Activated CD4-positive, alpha-beta T cell treated with anti-CD3 and anti-CD28 coated beads, Interleukin-10, Interleukin-2, amounts not matched to agents 100 ng/mL and 50 ng/mL, durations not matched to agents 16 hours and 8 hours (primary cell): ENCODE results near the gene GALNTL6.

Source experiments
- DNase-seq: peaks from one replicate; pipeline ENCODE4 v3.0.0-alpha.2; 2020

GALNTL6 gene

DNA sequence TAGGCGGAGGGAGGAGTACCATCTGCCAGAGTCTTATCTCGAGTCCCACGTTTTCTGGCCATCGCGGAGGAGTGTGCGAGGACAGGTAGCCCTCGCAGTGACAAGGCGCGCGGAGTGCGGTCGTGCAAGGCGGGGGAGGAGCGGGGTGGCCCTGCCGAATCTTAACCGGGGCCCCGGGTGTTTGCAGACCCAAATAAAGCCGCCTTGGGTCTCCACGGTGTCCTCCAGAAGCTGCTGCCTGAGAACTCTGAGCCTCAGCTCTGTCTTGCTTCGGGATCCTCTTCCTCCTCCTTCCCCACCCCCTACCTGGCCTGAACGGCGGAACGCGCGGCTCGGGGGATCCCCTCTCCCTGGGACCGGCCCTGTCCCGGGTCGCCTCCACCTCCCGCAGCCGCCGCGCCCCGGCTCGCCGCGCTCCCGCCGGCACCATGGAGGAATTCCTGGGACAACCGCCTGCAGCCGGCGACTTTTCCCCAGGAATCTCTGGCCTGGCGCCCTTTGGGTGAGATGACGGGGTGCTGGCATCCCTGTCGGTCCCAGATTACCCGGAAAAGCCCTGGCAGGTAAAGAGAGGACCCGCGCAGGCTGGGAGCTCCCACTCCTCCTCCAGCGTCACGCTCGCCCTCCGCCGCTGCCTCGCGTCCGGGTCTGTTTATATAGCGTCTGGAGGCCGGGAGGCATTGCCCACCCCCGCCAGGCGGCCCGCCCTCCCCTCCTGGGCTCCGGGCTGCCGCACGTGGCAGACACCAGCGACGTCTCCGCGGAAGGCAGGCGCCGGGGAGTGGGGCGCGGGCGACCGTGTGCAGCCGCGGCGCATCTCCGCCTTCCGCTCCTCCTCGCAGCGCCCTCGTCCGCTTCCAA is at the start of gene GALNTL6:
Gene GALNTL6, plus strand, starts transcription at position 740 of the 861 bp plus-strand sequence.
- no peak for DNase-seq

GRCh38 chr4:171765514-171765913 is 47.7 kb upstream of the GALNTL6 start:
- no peak for DNase-seq

GRCh38 chr4:171774642-171775190 is 38.5 kb upstream of the GALNTL6 start:
- DNase-seq = no peak

DNA sequence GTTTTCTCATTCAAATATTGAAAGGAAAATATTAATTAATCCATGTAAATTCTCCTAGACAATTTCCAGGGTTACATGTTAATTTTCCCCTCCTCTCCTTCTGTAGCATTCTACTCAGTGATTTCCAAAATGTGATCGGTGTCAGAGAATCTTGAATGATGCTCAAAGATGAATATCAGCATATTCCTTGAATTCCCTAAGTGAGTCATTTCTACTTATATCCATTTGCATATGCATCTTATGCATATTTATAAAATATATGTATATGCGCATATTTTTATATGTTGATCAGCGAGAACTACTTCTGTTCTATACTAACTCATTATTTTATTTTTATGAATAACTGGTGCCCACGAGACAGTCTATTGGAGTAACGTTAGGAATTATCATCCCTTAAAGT is 33.9 kb upstream of the GALNTL6 start:
- DNase-seq = no peak

DNA sequence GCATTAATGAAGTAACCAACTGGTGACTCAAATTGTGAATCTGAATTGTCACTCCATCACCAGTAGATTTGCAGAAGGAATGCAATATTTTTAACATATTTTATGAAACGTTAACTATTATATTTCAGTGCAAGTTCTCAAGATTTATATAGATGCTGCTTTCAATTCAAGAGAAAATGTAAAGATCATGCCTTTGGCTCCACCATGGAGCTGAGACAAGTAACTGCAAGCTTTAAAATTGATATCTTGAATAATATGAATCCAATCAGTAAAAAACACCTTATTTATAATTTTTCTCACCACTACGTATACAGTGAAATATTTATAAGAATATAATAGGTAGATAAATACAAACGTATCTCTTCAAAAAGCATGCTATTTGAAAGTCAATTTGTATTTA is 27.8 kb upstream of the GALNTL6 start:
- DNase-seq = no peak

DNA sequence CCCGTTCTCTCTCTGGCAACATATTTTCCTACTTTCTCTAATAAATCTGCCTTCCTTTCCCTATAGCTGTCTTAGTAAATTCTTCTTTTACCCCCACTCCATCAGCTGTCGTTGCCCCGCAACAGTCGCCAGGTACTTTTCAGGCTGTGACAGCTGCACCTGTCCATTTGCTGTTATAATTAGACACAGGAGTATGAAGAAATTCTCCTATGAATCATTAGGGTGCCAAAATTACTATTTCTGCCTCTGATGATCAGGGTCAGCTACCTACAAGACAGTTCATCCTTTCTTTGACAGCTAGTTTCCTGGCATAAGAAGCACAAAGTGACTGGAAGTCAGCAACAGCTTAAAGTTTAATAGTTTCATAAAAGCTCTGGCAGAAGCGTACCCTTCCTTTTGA is 19.5 kb upstream of the GALNTL6 start:
- DNase-seq = no peak

GRCh38 chr4:171794528-171794927 is 18.7 kb upstream of the GALNTL6 start:
- no peak for DNase-seq

- no peak for DNase-seq
Observed at GRCh38 chr4:171809854-171810253, 3.4 kb upstream of the GALNTL6 start.

DNA sequence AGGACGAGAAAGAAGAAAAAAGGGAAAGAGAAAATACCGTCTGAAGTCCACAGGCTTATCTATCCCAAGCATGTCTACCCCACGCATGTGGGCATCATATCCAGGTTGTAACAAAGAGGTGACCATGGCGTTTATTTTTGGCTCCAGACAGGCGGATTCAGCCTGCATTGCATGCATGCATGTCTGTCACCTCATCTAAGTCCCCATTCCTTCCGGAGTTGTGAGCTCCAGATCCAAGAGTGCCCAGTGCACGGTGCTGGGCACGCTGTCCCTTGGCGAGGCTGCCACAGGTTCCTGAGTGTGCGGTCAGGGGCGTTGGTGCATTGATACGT is 905 bp upstream of the GALNTL6 start:
- DNase-seq = no peak

DNA sequence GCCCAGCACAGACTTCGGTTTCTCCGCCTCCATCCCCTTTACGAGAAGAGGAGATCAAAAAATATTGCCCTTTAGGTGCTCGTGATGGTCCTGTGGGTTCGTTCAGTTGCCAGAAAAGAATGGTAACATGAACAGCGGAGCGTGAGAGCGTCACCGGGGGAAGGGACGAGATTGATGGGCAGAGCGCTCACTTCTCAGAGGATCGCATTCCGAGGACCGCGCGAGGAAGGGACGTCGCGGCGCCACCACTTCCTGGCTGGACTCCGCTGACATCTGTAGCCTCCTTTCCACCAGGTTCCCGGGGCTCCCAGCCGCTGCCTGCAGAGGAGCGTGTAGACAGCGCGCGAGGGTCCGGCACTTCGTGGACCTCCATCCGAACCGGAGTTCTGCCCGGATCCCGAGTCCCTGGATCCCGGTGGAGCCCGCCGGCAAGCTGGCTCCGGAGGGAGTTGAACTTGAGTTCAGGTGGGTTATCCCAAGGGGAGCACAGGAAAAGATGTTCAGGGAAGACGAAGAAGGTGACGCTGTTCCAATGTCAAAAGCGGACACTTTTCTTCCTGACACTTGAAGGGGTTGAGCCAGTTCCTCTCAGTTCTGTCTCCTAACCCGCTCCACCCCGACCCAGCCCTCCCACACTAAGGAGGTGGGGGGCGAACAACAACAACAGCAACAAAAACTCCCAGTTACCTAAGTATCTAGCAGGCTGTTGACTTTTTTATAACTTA is 484 bp downstream of the GALNTL6 start:
- DNase-seq = no peak

DNA sequence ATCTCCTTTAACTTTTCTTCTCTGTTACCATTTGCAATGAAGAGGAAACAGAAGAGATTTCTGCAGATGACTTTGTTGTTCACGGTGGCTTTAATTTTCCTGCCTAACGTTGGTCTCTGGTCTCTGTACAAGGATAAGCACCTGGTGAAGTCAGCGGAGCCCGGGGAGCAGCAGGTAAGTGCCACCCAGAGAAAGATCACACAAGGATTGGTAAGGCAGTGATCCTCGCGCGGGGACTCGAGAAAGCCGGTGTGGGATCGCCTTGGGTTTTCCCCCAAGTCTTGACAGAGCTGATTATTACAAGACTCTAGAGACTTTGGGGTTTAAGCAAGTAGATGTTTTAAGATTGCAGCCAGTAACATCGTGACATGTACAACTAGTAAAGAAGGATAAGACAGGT is 1.3 kb downstream of the GALNTL6 start:
- no peak for DNase-seq

DNA sequence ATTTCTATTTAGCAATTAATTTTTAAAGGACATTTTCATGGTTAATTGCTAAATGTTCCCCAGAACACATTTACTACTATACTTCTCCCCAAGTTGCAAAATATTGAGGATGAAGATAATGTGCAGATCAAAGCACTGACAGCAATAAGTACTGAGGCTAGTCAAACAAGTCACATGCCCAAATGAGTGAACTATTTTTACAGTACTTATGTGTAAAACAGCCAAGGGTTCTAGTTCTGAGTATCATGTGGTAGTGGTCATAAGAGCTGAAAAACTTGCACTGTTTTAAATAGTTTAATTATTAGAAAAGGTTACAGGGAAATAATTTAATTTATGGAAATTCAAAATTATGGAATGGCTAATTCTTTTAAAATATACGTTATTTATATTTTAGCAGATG is 3.8 kb downstream of the GALNTL6 start:
- no peak for DNase-seq

DNA sequence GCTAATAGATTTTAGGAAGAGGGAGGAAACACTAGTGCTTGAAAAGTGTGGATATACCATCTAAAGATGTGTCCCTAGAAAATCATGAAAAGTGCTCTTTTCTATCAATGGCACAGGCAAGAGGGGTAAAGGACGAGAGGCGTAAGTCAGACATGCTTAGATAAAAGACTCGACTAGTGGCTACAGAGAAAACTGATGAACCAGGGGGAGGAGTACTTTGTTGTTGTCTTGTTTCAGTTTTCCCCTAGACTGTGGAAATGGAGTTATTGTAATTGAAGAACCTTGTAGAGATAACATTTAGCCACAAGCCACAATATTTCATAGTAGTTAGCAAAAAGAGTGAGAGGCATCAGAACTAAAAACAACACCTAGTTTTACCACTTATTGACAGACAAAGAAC is 21.4 kb downstream of the GALNTL6 start:
- no peak for DNase-seq

GRCh38 chr4:171843456-171843855 is 30.3 kb downstream of the GALNTL6 start:
- DNase-seq = no peak

DNA sequence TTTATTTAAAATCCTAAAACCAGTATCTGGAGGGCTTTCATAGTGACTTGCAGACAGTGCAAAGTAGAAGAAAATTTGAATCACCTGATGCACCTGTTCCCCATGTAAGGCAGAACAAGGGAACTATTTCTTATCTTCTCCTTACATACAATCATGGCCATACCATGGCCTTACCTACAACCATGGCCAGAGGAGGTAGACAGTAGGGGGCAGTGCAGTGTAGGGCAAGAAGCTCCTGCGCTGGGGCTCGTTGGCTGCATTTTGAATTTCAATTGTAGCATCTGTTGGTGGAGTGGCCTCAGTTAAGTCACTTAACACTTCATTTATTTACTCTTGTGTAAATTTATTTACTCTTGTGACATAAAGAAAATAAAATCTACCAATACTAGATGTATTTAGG is 33.0 kb downstream of the GALNTL6 start:
- DNase-seq = peak; percentile 14

GRCh38 chr4:171846893-171847292 is 33.7 kb downstream of the GALNTL6 start:
- no peak for DNase-seq

DNA sequence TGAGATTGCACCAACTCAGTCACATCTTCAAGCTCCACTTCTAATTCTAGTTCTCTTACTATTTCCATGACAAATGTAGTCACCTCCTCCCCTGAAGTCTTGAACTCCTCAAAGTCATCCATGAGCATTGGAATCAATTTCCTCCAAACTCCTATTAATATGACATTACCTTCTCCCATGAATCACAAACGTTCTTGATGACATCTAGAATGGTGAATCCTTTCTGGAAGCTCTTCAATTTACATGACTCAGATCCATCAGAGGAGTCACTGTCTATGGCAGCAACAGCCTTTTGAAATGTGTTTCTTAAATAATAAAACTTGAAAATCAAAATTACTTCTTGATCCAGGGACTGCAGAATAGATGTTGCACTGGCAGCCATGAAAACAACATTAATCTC is 34.5 kb downstream of the GALNTL6 start:
- no peak for DNase-seq

DNA sequence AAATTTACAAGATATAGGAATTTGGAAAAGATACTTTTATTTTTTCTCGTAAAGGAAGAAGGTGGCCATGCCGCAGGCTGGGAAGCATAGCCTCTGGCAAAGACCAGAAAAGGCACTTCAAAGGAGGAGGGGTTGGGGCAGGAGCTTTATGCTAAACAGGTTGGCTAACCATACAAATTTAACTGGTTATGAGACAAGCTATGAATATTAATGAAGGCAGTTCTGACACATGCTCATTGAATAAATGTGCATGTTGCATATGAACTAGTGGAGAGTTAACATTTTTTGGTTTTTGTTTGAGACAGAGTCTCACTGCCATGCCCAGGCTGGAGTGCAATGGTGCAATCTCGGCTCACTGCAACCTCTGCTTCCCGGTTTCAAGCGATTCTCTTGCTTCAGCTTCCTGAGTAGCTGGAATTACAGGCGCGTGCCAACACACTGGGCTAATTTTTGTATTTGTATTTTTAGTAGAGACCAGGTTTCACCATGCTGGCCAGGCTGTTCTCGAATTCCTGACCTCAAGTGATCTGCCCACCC is 36.5 kb downstream of the GALNTL6 start:
- no peak for DNase-seq

- DNase-seq = no peak
Observed at GRCh38 chr4:171851295-171851694, 38.1 kb downstream of the GALNTL6 start.

GRCh38 chr4:171857302-171858012 is 44.3 kb downstream of the GALNTL6 start:
- no peak for DNase-seq

- DNase-seq = no peak
Observed at GRCh38 chr4:171875291-171875690, 62.1 kb downstream of the GALNTL6 start.

DNA sequence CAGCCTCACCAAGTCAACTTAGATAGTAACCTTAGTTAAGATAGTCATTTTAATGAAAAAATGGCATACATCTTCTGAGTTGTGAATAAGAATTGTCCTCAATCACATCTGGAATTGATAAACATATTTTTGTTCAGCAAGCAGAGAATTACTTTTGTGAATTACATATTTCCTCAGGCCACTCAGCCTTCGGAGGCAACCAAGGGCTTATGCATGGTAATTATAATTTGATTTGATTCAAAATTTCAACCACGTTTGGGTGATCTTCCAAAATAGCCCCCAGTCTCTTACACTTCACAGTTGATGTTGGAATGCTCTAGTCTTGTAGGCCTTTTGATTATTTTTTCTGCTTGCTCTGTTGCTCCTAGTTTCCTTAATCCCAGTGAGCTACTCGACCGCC is 63.4 kb downstream of the GALNTL6 start:
- DNase-seq = no peak

- no peak for DNase-seq
Observed at GRCh38 chr4:171880136-171880535, 66.9 kb downstream of the GALNTL6 start.
